Panc1 (cell line): ENCODE data around the gene NFATC3. TPM values are rescaled to one million over a fixed set of nuclear protein-coding genes. Genes with fewer than 3 reads are reported as not detected.

Source experiments
- ATAC-seq: fragments of 200-7000 bp; cut with Tn5 transposase; 2 replicates; pipeline ENCODE4 v1.9.1; 2020; ENCODE audit warnings: mild to moderate bottlenecking, moderate library complexity
- BruUV-seq: library from RNA; stranded (reverse); fragments of 400-500 nt; replicated peaks from 2 replicates; lab custom pipeline; 2021; lab: Mats Ljungman, UMichigan
- CTCF ChIA-PET: fragments of 300-600 bp; sonication (Branson Sonifier 250); formaldehyde crosslinking; loops from one replicate; lab custom pipeline; 2022; ENCODE audit warnings: antibody characterized with exemption; lab: Charles Lee
- POLR2A ChIA-PET: fragments of 300-600 bp; sonication (Branson Sonifier 250); formaldehyde crosslinking; loops from one replicate; lab custom pipeline; 2022; ENCODE audit warnings: antibody characterized with exemption; lab: Charles Lee
- DNase-seq: peaks from one replicate; pipeline ENCODE4 v3.0.0-alpha.2; 2010; ENCODE audit warnings: low read depth, low spot score
- H3K27ac ChIP-seq: 2 replicates; pipeline ENCODE4 v1.5.1; 2011; ENCODE audit warnings: mild to moderate bottlenecking, low read length, inconsistent platforms
- H3K27me3 ChIP-seq: fragments of 200-500 bp; sonication (Bioruptor generic); 2 replicates; pipeline ENCODE4 v1.6.0; 2014; ENCODE audit warnings: low read length, inconsistent platforms; ENCODE audit not compliant: control insufficient read depth, insufficient read depth
- H3K36me3 ChIP-seq: fragments of 200-500 bp; sonication (Bioruptor generic); 2 replicates; pipeline ENCODE4 v1.5.1; 2014; ENCODE audit warnings: inconsistent platforms, mild to moderate bottlenecking, low read length, moderate library complexity; ENCODE audit not compliant: control insufficient read depth, insufficient read depth
- H3K4me1 ChIP-seq: 2 replicates; pipeline ENCODE4 v1.5.1; 2011; ENCODE audit warnings: inconsistent platforms, mild to moderate bottlenecking, low read length, moderate library complexity; ENCODE audit not compliant: control insufficient read depth, insufficient read depth
- H3K4me3 ChIP-seq, 2 experiments: 2 replicates each; pipeline ENCODE4 v1.5.1; 2011 to 2012; ENCODE audit warnings: low read depth in 2 of 2, low read length in 2 of 2, mild to moderate bottlenecking in 2 of 2, inconsistent platforms in 1 of 2, moderate library complexity in 1 of 2
- H3K9me3 ChIP-seq: fragments of 200-500 bp; sonication (Bioruptor generic); 2 replicates; pipeline ENCODE4 v1.5.1; 2014; ENCODE audit warnings: low read depth, mild to moderate bottlenecking, inconsistent platforms, low read length, moderate library complexity; ENCODE audit not compliant: control insufficient read depth, insufficient read depth
- POLR2AphosphoS5 ChIP-seq: IDR thresholded peaks from 2 replicates; pipeline ENCODE4 v1.6.1; 2012; ENCODE audit warnings: mild to moderate bottlenecking, low read depth, low read length, moderate library complexity
- SIN3A ChIP-seq: IDR thresholded peaks from 2 replicates; pipeline ENCODE4 v1.6.1; 2012; ENCODE audit warnings: low read depth, mild to moderate bottlenecking, low read length, moderate library complexity, borderline replicate concordance; ENCODE audit not compliant: insufficient read depth
- TCF7L2 ChIP-seq: IDR thresholded peaks from 2 replicates; pipeline ENCODE4 v1.6.1; 2011; ENCODE audit warnings: mild to moderate bottlenecking, low read depth, low read length, inconsistent platforms
- in situ Hi-C: cut with HindIII; loops from 2 replicates; pipeline ENCODE4 v1.10.0; 2016; ENCODE audit warnings: low sequenced_read_pairs, low pct_unique_long_range_greater_than_20kb
- intact Hi-C: fragments of 100-400 bp; cut with micrococcal nuclease; formaldehyde crosslinking; loops from one replicate; pipeline ENCODE4 v1.10.0; 2022; ENCODE audit not compliant: unreplicated experiment
- total RNA-seq: library from RNA; stranded (reverse); gene quantifications from one replicate; pipeline ENCODE4 v1.2.1, GENCODE V29; 2021; ENCODE audit not compliant: unreplicated experiment
- TF ChIP-seq, protein P1 (sequence below), 2 experiments: IDR thresholded peaks; 2 replicates each; pipeline ENCODE4 v1.6.1; 2011 to 2012; ENCODE audit warnings: low read depth in 2 of 2, control low read depth in 1 of 2, low read length in 1 of 2, mild to moderate bottlenecking in 1 of 2, moderate library complexity in 1 of 2; ENCODE audit not compliant: insufficient read depth in 1 of 2
- TF ChIP-seq, protein P2 (sequence below): fragments of 450-650 bp; IDR thresholded peaks from 2 replicates; pipeline ENCODE4 v1.5.1; 2017; ENCODE audit warnings: mild to moderate bottlenecking

The NFATC3 gene
- total RNA-seq, 1 experiment from 2014 or later, result 24.8 TPM

GRCh38 chr16:68227183-68227793 lies 142.1 kb downstream of the NFATC3 start:
- H3K36me3 ChIP-seq, result no peaks in the 10 kb centered on the region
- no peak for ATAC-seq
- peaks cover 11% of the 10 kb centered on the region for H3K4me1 ChIP-seq
- no peak overlapping the region for H3K27ac ChIP-seq
- no TSS peak for BruUV-seq
- ChIA-PET POLR2A (no interaction called here), CTCF (no interaction called here)
- H3K27me3 ChIP-seq, result no peaks in the 10 kb centered on the region
- intact Hi-C loops (loop anchor here (5.0 kb wide), 1 partner anchor 140 kb away; the partner anchor contains the start of gene NFATC3), in situ Hi-C loops (no loop called here)
- no peak overlapping the region for H3K4me3 ChIP-seq
- no peak for DNase-seq
- TF ChIP-seq, protein P1, sequence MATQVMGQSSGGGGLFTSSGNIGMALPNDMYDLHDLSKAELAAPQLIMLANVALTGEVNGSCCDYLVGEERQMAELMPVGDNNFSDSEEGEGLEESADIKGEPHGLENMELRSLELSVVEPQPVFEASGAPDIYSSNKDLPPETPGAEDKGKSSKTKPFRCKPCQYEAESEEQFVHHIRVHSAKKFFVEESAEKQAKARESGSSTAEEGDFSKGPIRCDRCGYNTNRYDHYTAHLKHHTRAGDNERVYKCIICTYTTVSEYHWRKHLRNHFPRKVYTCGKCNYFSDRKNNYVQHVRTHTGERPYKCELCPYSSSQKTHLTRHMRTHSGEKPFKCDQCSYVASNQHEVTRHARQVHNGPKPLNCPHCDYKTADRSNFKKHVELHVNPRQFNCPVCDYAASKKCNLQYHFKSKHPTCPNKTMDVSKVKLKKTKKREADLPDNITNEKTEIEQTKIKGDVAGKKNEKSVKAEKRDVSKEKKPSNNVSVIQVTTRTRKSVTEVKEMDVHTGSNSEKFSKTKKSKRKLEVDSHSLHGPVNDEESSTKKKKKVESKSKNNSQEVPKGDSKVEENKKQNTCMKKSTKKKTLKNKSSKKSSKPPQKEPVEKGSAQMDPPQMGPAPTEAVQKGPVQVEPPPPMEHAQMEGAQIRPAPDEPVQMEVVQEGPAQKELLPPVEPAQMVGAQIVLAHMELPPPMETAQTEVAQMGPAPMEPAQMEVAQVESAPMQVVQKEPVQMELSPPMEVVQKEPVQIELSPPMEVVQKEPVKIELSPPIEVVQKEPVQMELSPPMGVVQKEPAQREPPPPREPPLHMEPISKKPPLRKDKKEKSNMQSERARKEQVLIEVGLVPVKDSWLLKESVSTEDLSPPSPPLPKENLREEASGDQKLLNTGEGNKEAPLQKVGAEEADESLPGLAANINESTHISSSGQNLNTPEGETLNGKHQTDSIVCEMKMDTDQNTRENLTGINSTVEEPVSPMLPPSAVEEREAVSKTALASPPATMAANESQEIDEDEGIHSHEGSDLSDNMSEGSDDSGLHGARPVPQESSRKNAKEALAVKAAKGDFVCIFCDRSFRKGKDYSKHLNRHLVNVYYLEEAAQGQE (IDR thresholded peaks at IDR 0.05; ENCODE audit: insufficient read depth in 1 of 2, low read depth in 2 of 2, low read length in 1 of 2), result no peak
- TF ChIP-seq, protein P2, sequence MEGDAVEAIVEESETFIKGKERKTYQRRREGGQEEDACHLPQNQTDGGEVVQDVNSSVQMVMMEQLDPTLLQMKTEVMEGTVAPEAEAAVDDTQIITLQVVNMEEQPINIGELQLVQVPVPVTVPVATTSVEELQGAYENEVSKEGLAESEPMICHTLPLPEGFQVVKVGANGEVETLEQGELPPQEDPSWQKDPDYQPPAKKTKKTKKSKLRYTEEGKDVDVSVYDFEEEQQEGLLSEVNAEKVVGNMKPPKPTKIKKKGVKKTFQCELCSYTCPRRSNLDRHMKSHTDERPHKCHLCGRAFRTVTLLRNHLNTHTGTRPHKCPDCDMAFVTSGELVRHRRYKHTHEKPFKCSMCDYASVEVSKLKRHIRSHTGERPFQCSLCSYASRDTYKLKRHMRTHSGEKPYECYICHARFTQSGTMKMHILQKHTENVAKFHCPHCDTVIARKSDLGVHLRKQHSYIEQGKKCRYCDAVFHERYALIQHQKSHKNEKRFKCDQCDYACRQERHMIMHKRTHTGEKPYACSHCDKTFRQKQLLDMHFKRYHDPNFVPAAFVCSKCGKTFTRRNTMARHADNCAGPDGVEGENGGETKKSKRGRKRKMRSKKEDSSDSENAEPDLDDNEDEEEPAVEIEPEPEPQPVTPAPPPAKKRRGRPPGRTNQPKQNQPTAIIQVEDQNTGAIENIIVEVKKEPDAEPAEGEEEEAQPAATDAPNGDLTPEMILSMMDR, result no peak
- TF ChIP-seq TCF7L2 (no peak), POLR2AphosphoS5 (no peak), SIN3A (no peak)
- H3K9me3 ChIP-seq, result no peaks in the 10 kb centered on the region

GRCh38 chr16:68227850-68228553 lies 142.8 kb downstream of the NFATC3 start:
- in situ Hi-C loops, result no loop called here
- Histone ChIP-seq H3K9me3 (no peaks in the 10 kb centered on the region), H3K36me3 (no peaks in the 10 kb centered on the region), H3K27me3 (no peaks in the 10 kb centered on the region), H3K27ac (no peak overlapping the region), H3K4me3 (no peak overlapping the region), H3K4me1 (peaks cover 11% of the 10 kb centered on the region)
- ATAC-seq, result no peak
- CTCF ChIA-PET, result interaction anchor here (0.6 kb wide), 1 partner anchor 11 kb away, joined by 6 read pairs; no protein-coding TSS in a partner anchor
- TF ChIP-seq TCF7L2 (no peak), SIN3A (no peak), POLR2AphosphoS5 (no peak)
- TF ChIP-seq, protein P2, result no peak
- TF ChIP-seq, protein P1 (IDR thresholded peaks at IDR 0.05; ENCODE audit: insufficient read depth in 1 of 2, low read depth in 2 of 2, low read length in 1 of 2), result no peak
- POLR2A ChIA-PET, result no interaction called here
- DNase-seq, result no peak
- no TSS peak for BruUV-seq
- intact Hi-C loops, result loop anchor here (5.0 kb wide), 1 partner anchor 141 kb away; the partner anchor contains the start of gene NFATC3
